ENCODE data around the gene LMAN1. TPM values are rescaled to one million over a fixed set of nuclear protein-coding genes. Genes with fewer than 3 reads are reported as not detected.

The LMAN1 gene
- 10 to 100 TPM; 86.6 to 86.7 TPM for total RNA-seq

GRCh38 chr18:59358712-59359575, at the start of gene LMAN1:
TSS of gene LMAN1 (minus strand) at chr18:59359265. CDS start at chr18:59359244, 21 bp downstream.
- H3K27me3 ChIP-seq = no peaks in the 10 kb centered on the region
- H3K9me3 ChIP-seq = no peaks in the 10 kb centered on the region
- intact Hi-C loops (cut with DNase I) = no loop called here
- H3K36me3 ChIP-seq (replicated peaks in 1 of 2; ENCODE audit: insufficient read depth in 1 of 2, low read depth in 2 of 2) = peaks cover 0 to 4% of the 10 kb centered on the region in 2 donors
- WGBS, 2 donors = 0% methylated on average over 23 to 76 of the region's 76 CpGs
- ATAC-seq (peak; percentile 94), DNase-seq (peak; percentile 96 to 99 (median 97))
- TF ChIP-seq CTCF (IDR thresholded peaks at IDR 0.05) (no peak), POLR2A (IDR thresholded peaks at IDR 0.05) (peak; percentile 60 to 81 (median 81))
- peak within 1 kb of the TSS; percentile 64 to 89 for H3K4me3 ChIP-seq
- peaks cover 25% of the 10 kb centered on the region for H3K4me1 ChIP-seq
- H3K27ac ChIP-seq = peak within 1 kb of the TSS; percentile 87 to 97 (median 96)

- H3K9me3 ChIP-seq = no peaks in the 10 kb centered on the region
- intact Hi-C loops (cut with DNase I) = loop anchor here (5.0 kb wide), 2 partner anchors 95 to 155 kb away; no protein-coding TSS in a partner anchor
- no peaks in the 10 kb centered on the region for H3K4me1 ChIP-seq
- H3K27me3 ChIP-seq = no peaks in the 10 kb centered on the region
- DNase-seq (peak; percentile 81 to 86 (median 84)), ATAC-seq (peak; percentile 99)
- H3K36me3 ChIP-seq (replicated peaks in 1 of 2; ENCODE audit: insufficient read depth in 1 of 2, low read depth in 2 of 2) = no peaks in the 10 kb centered on the region
- H3K27ac ChIP-seq = no peak overlapping the region
- WGBS, 2 donors = 10 to 19% methylated on average over 9 to 13 of the region's 13 CpGs
- H3K4me3 ChIP-seq = no peak overlapping the region
- TF ChIP-seq CTCF (IDR thresholded peaks at IDR 0.05) (peak; percentile 82 to 99 (median 95)), POLR2A (IDR thresholded peaks at IDR 0.05) (no peak)
Measured at GRCh38 chr18:59402432-59403090, 43.5 kb upstream of the LMAN1 start.

- ATAC-seq (no peak), DNase-seq (no peak)
- TF ChIP-seq POLR2A (IDR thresholded peaks at IDR 0.05) = no peak
- TF ChIP-seq CTCF (IDR thresholded peaks at IDR 0.05) = no peak
- no peaks in the 10 kb centered on the region for H3K4me1 ChIP-seq
- intact Hi-C loops (cut with DNase I) = loop anchor here (5.0 kb wide), 2 partner anchors 93 to 153 kb away; no protein-coding TSS in a partner anchor
- no peaks in the 10 kb centered on the region for H3K27me3 ChIP-seq
- WGBS, 2 donors = 91 to 93% methylated on average over 6 of the region's 6 CpGs
- H3K27ac ChIP-seq = no peak overlapping the region
- no peaks in the 10 kb centered on the region for H3K9me3 ChIP-seq
- H3K4me3 ChIP-seq = no peak overlapping the region
- H3K36me3 ChIP-seq (replicated peaks in 1 of 2; ENCODE audit: insufficient read depth in 1 of 2, low read depth in 2 of 2) = no peaks in the 10 kb centered on the region
Measured at GRCh38 chr18:59400407-59400806, 41.3 kb upstream of the LMAN1 start.

- no peak for TF ChIP-seq POLR2A (IDR thresholded peaks at IDR 0.05)
- DNase-seq = no peak
- peaks cover 6% of the 10 kb centered on the region for H3K4me1 ChIP-seq
- ATAC-seq = no peak
- H3K27ac ChIP-seq = no peak overlapping the region
- H3K4me3 ChIP-seq = no peak overlapping the region
- 78 to 80% methylated on average over 10 of the region's 10 CpGs for WGBS, 2 donors
- intact Hi-C loops (cut with DNase I) = no loop called here
- no peaks in the 10 kb centered on the region for H3K9me3 ChIP-seq
- H3K36me3 ChIP-seq (replicated peaks in 1 of 2; ENCODE audit: insufficient read depth in 1 of 2, low read depth in 2 of 2) = no peaks in the 10 kb centered on the region
- no peaks in the 10 kb centered on the region for H3K27me3 ChIP-seq
Measured at GRCh38 chr18:59395226-59396175, 36.4 kb upstream of the LMAN1 start.

Data from body of pancreas (tissue), 4 donors.